Measurements from ENCODE around the gene LARGE2. TPM values are rescaled to one million over a fixed set of nuclear protein-coding genes. Genes with fewer than 3 reads are reported as not detected.

Gene LARGE2
- total RNA-seq, 1 experiment from 2014 or later = 108 TPM

GRCh38 chr11:45919806-45920530, 2.5 kb upstream of the LARGE2 start:
- Mint-ChIP-seq H3K4me1 (peaks cover 35 to 48% of the 10 kb centered on the region in 2 experiments), H3K4me3 (peak overlapping the region; percentile 31 to 96; a peak in 4 of 5 replicates), H3K9me3 (no peaks in the 10 kb centered on the region; a peak in 1 of 5 replicates), H3K27ac (peak overlapping the region in 2 of 3 experiments; percentile 86 to 96; a peak in 4 of 7 replicates), H3K36me3 (ENCODE audit: insufficient read depth in 1 of 3, low read depth in 3 of 3) (peaks cover 12 to 26% (median 17%) of the 10 kb centered on the region in 3 experiments), H3K27me3 (ENCODE audit: low read depth) (peaks cover 2% of the 10 kb centered on the region; the same call in 1 of the 2 replicates)
- Histone ChIP-seq H3K4me1 (ENCODE audit: insufficient read depth, low read length) (no peaks in the 10 kb centered on the region), H2AFZ (ENCODE audit: low read length) (no peak overlapping the region), H3K56ac (ENCODE audit: insufficient read length, low read depth, low read length) (no peak overlapping the region), H4K91ac (ENCODE audit: insufficient read length, low read depth, low read length) (no peak overlapping the region), H3K4me2 (ENCODE audit: insufficient read depth, insufficient read length, low read length) (no peak overlapping the region), H3K4ac (ENCODE audit: low read depth, low read length) (no peak overlapping the region), H2BK15ac (ENCODE audit: low read depth, low read length) (no peak overlapping the region), H2BK12ac (ENCODE audit: insufficient read length, low read depth, low read length) (no peak overlapping the region), H3K9me3 (ENCODE audit: control insufficient read depth, low read depth, low read length) (no peaks in the 10 kb centered on the region), H3T11ph (ENCODE audit: low read length) (no peak overlapping the region), H3K9ac (ENCODE audit: extremely low read depth, insufficient read length, low read length) (no peak overlapping the region), H4K5ac (ENCODE audit: insufficient read length, low read depth, low read length) (no peak overlapping the region), H2AK5ac (ENCODE audit: insufficient read length, low read length) (no peak overlapping the region), H2BK120ac (ENCODE audit: low read depth, low read length, poor library complexity, severe bottlenecking) (no peak overlapping the region), H2BK5ac (ENCODE audit: insufficient read length, low read length) (no peak overlapping the region), H2BK20ac (ENCODE audit: low read depth, low read length, poor library complexity, severe bottlenecking) (no peak overlapping the region), H3K27me3 (ENCODE audit: insufficient read depth, low read length) (no peaks in the 10 kb centered on the region; the same call in 1 of the 2 replicates), H3K18ac (ENCODE audit: insufficient read length, low read depth, low read length) (peak overlapping the region; percentile 40), H3K79me1 (ENCODE audit: insufficient read depth, low read depth, low read length, poor library complexity, severe bottlenecking) (no peaks in the 10 kb centered on the region), H3K14ac (ENCODE audit: insufficient read depth, low read length) (peak overlapping the region; percentile 19; the same call in 1 of the 2 replicates), H3K79me2 (ENCODE audit: insufficient read depth, low read length) (no peaks in the 10 kb centered on the region; the same call in 1 of the 2 replicates), H3K27ac (ENCODE audit: insufficient read length, low read depth, low read length) (no peak overlapping the region), H4K20me1 (ENCODE audit: control insufficient read depth, insufficient read depth, insufficient read length) (no peaks in the 10 kb centered on the region), H3K23ac (ENCODE audit: insufficient read length, low read depth, low read length) (no peak overlapping the region), H4K8ac (replicated peaks; ENCODE audit: insufficient read length, low read depth, low read length) (no peak overlapping the region), H3K23me2 (ENCODE audit: insufficient read length, low read depth, low read length, poor library complexity, severe bottlenecking) (peaks cover 8% of the 10 kb centered on the region)
- DNase-seq = no peak
- TF ChIP-seq CTCF (conservative IDR thresholded peaks at IDR 0.05) = no peak
- no CpG with 5 or more reads among the region's 13 CpGs for WGBS (ENCODE audit: extremely low coverage, insufficient read length, low lambda C conversion rate)
